Hepatocyte (in vitro differentiated cells): ENCODE measurements around the gene AGTPBP1.

Source experiments
- EZH2 ChIP-seq: fragments of 200-600 bp; sonication (generic); IDR thresholded peaks from 2 replicates; pipeline ENCODE4 v1.6.1; 2016; ENCODE audit warnings: antibody characterized with exemption, mild to moderate bottlenecking, borderline replicate concordance
- TF ChIP-seq, protein P1 (sequence below): fragments of 200-600 bp; sonication (generic); IDR thresholded peaks from 2 replicates; pipeline ENCODE4 v1.5.1; 2016; ENCODE audit warnings: antibody characterized with exemption, mild to moderate bottlenecking; ENCODE audit not compliant: poor library complexity

DNA sequence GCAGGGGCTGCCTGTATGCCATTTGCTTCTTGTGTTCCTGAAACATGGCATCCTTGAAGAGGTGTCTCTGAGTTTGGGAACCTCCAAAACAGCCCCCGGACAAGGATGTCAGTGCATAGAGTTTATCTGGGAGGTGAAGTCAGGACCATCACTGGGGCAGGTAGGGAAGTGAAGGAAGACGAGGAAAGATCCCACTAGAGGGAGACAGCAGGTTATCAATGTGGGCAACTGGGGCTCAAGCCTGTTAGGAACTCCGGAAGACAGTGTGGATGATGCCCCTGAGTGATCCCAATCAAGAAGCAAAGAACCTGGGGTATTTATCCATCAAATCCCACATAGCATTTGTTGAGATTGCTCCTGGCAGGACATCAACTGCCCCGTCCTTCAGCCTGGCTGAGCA lies 233.1 kb downstream of the AGTPBP1 start:
- TF ChIP-seq, protein P1, sequence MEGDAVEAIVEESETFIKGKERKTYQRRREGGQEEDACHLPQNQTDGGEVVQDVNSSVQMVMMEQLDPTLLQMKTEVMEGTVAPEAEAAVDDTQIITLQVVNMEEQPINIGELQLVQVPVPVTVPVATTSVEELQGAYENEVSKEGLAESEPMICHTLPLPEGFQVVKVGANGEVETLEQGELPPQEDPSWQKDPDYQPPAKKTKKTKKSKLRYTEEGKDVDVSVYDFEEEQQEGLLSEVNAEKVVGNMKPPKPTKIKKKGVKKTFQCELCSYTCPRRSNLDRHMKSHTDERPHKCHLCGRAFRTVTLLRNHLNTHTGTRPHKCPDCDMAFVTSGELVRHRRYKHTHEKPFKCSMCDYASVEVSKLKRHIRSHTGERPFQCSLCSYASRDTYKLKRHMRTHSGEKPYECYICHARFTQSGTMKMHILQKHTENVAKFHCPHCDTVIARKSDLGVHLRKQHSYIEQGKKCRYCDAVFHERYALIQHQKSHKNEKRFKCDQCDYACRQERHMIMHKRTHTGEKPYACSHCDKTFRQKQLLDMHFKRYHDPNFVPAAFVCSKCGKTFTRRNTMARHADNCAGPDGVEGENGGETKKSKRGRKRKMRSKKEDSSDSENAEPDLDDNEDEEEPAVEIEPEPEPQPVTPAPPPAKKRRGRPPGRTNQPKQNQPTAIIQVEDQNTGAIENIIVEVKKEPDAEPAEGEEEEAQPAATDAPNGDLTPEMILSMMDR = peak; percentile 6
- TF ChIP-seq EZH2 = no peak
